Endothelial cell of umbilical vein (primary cell): ENCODE results near the gene EMP3. TPM values are rescaled to one million over a fixed set of nuclear protein-coding genes. Genes with fewer than 3 reads are reported as not detected.

Source experiments
- BruUV-seq: library from RNA; stranded (reverse); fragments of 400-500 nt; replicated peaks from 2 replicates; lab custom pipeline; 2021; lab: Mats Ljungman, UMichigan
- CTCF ChIA-PET: fragments of 300-600, 350-600 bp; sonication (Branson Sonifier 250); formaldehyde crosslinking; loops from one replicate; lab custom pipeline; 2021; ENCODE audit warnings: antibody characterized with exemption, inconsistent platforms; lab: Charles Lee
- POLR2A ChIA-PET: fragments of 300-600, 350-600 bp; sonication (Branson Sonifier 250); formaldehyde crosslinking; loops from one replicate; lab custom pipeline; 2021; ENCODE audit warnings: antibody characterized with exemption, inconsistent platforms; lab: Charles Lee
- DNase-seq: peaks from one replicate; pipeline ENCODE4 v3.0.0-alpha.2; 2011; ENCODE audit warnings: low read depth, low spot score
- FAIRE-seq: peaks from 2 replicates; lab custom pipeline; 2011; peaks lifted over from hg19 to GRCh38; lab: Jason Lieb, UNC
- H2AFZ ChIP-seq: 2 replicates; pipeline ENCODE4 v1.6.0; 2012; ENCODE audit warnings: low read depth, low read length, control low read depth, inconsistent platforms
- H3K27ac ChIP-seq: 2 replicates; pipeline ENCODE4 v1.5.1; 2011; ENCODE audit warnings: low read depth, mild to moderate bottlenecking, control low read depth, low read length, moderate library complexity; ENCODE audit not compliant: insufficient read depth
- H3K27me3 ChIP-seq, 2 experiments: 2 replicates each; pipeline versions ENCODE4 v1.6.0 to v1.6.1; 2011; ENCODE audit warnings: low read length in 2 of 2, mixed read lengths in 1 of 2; ENCODE audit not compliant: control insufficient read depth in 2 of 2, insufficient read depth in 2 of 2
- H3K36me3 ChIP-seq, 2 experiments: 2 replicates in 1 of 2; 3 replicates in 1 of 2; pipeline ENCODE4 v1.5.1; 2011; ENCODE audit warnings: low read length in 2 of 2, mild to moderate bottlenecking in 1 of 2, moderate library complexity in 1 of 2; ENCODE audit not compliant: control insufficient read depth in 2 of 2, insufficient read depth in 2 of 2; ENCODE audit errors: extremely low read depth in 1 of 2
- H3K4me1 ChIP-seq: 3 replicates; pipeline ENCODE4 v1.5.1; 2011; ENCODE audit warnings: mild to moderate bottlenecking, low read length; ENCODE audit not compliant: control insufficient read depth, insufficient read depth; ENCODE audit errors: extremely low read depth
- H3K4me2 ChIP-seq: 2 replicates; pipeline ENCODE4 v1.6.1; 2011; ENCODE audit warnings: low read length, control low read depth, mixed read lengths; ENCODE audit not compliant: insufficient read depth
- H3K4me3 ChIP-seq, 3 experiments: fragments of 200-600 bp in 1 of 3; sonication (generic), shearing (Covaris generic) in 1 of 3; replicated peaks in 1 of 3; 2 replicates each; pipeline ENCODE4 v1.5.1; 2011 to 2016; ENCODE audit warnings: control low read depth in 3 of 3, low read length in 3 of 3, mild to moderate bottlenecking in 2 of 3, inconsistent platforms in 1 of 3, low read depth in 1 of 3, moderate library complexity in 1 of 3; ENCODE audit not compliant: insufficient read depth in 1 of 3
- H3K79me2 ChIP-seq: 2 replicates; pipeline ENCODE4 v1.6.0; 2012; ENCODE audit warnings: low read length, inconsistent platforms; ENCODE audit not compliant: control insufficient read depth, insufficient read depth
- H3K9ac ChIP-seq: replicated peaks from 2 replicates; pipeline ENCODE3; 2011; ENCODE audit warnings: low read length, control low read depth; ENCODE audit not compliant: insufficient read depth; ENCODE audit errors: extremely low read depth
- H3K9me1 ChIP-seq: replicated peaks from 3 replicates; pipeline ENCODE4 v1.6.0; 2011; ENCODE audit warnings: mild to moderate bottlenecking, low read length; ENCODE audit not compliant: control insufficient read depth, insufficient read depth; ENCODE audit errors: extremely low read depth
- H3K9me3 ChIP-seq: replicated peaks from 2 replicates; pipeline ENCODE4 v1.5.1; 2012; ENCODE audit warnings: low read length, inconsistent platforms; ENCODE audit not compliant: control insufficient read depth, insufficient read depth
- H4K20me1 ChIP-seq: replicated peaks from 2 replicates; pipeline ENCODE3; 2011; ENCODE audit warnings: mild to moderate bottlenecking, low read length; ENCODE audit not compliant: control insufficient read depth, insufficient read depth; ENCODE audit errors: extremely low read depth
- EZH2 ChIP-seq: IDR thresholded peaks from 2 replicates; pipeline ENCODE4 v1.6.1; 2012; ENCODE audit warnings: borderline replicate concordance, low read depth, mild to moderate bottlenecking, moderate library complexity, low read length, inconsistent platforms; ENCODE audit not compliant: severe bottlenecking
- FOS ChIP-seq: IDR thresholded peaks from 2 replicates; pipeline ENCODE4 v1.6.1; 2011; ENCODE audit warnings: mild to moderate bottlenecking, low read length, moderate library complexity, borderline replicate concordance; ENCODE audit not compliant: insufficient read depth
- GATA2 ChIP-seq: IDR thresholded peaks from 2 replicates; pipeline ENCODE4 v1.7.0; 2011; ENCODE audit warnings: low read depth, mild to moderate bottlenecking, moderate library complexity, mixed read lengths, low read length; ENCODE audit not compliant: insufficient read length, insufficient read depth
- JUN ChIP-seq: IDR thresholded peaks from 2 replicates; pipeline ENCODE4 v1.6.1; 2011; ENCODE audit warnings: borderline replicate concordance, low read depth; ENCODE audit not compliant: insufficient read length, insufficient read depth
- MYC ChIP-seq: IDR thresholded peaks from one replicate; pipeline ENCODE4 v1.6.1; 2011; ENCODE audit warnings: mild to moderate bottlenecking, low read depth, low read length
- POLR2A ChIP-seq: IDR thresholded peaks from 2 replicates; pipeline ENCODE4 v1.6.1; 2012; ENCODE audit warnings: low read depth, mild to moderate bottlenecking, control low read depth, low read length
- POLR2AphosphoS5 ChIP-seq: IDR thresholded peaks from 2 replicates; pipeline ENCODE4 v1.6.1; 2012; ENCODE audit warnings: low read depth, mild to moderate bottlenecking, control low read depth, low read length, moderate library complexity; ENCODE audit not compliant: insufficient read depth
- dilution Hi-C: fragments of 300-500 bp; cut with MboI; formaldehyde crosslinking; loops from one replicate; pipeline ENCODE4 v1.15.0; 2019; ENCODE audit warnings: low sequenced_read_pairs; ENCODE audit not compliant: extremely low pct_ligation_motif_present
- intact Hi-C: fragments of 100-400 bp; cut with micrococcal nuclease; formaldehyde crosslinking; loops from one replicate; pipeline ENCODE4 v1.10.0; 2022
- polyA plus RNA-seq, 4 experiments: library from polyadenylated mRNA; depleted of rRNA in 3 of 4; stranded (reverse) in 3 of 4; unstranded in 1 of 4; fragments of >200 nt; gene quantifications; 2 replicates each; pipeline versions ENCODE4 v1.2.1 to v1.2.3, GENCODE V29; 2011 to 2012; ENCODE audit warnings: missing spikeins in 1 of 4
- total RNA-seq: library from RNA; stranded (reverse); gene quantifications from 2 replicates; pipeline ENCODE4 v1.2.3, GENCODE V29; 2021
- TF ChIP-seq, protein P1 (sequence below), 2 donors: IDR thresholded peaks; 1 replicate in 1 of 2; 2 replicates in 1 of 2; pipeline ENCODE4 v1.5.1; 2011; ENCODE audit warnings: low read length in 2 of 2, mild to moderate bottlenecking in 2 of 2, moderate library complexity in 2 of 2, control low read depth in 1 of 2, inconsistent platforms in 1 of 2, low read depth in 1 of 2; ENCODE audit not compliant: insufficient read depth in 1 of 2; ENCODE audit errors: extremely low read depth in 1 of 2
- TF ChIP-seq, protein P2 (sequence below): IDR thresholded peaks from 2 replicates; pipeline ENCODE4 v1.6.1; 2011; ENCODE audit not compliant: insufficient read depth, insufficient read length

Gene EMP3
- total and polyA plus RNA-seq, 2 donors (not counting 3 experiments of a cell fraction or from before 2014, with no cell fraction given), result 127 to 406 TPM

DNA sequence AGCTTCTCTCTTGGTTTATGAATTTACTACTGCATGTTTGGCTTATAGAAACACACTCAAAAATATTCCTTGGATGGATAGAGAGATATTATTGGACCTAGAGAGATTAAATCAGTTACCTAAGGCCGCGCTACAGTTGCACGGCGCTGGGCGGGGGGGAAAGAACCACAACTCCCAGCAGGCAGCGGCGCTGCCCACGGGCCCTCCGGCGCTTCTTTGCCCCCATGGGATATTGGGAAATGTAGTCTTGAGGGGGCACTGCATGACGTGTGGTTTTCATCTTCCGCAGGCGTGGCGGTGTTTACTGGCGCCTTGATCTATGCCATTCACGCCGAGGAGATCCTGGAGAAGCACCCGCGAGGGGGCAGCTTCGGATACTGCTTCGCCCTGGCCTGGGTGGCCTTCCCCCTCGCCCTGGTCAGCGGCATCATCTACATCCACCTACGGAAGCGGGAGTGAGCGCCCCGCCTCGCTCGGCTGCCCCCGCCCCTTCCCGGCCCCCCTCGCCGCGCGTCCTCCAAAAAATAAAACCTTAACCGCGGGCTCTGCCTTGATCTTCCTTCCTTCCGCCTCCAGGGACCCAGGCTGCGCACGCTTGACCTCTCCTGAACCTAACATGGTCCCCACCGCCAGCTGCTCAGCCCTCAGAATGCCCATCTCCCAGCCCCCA lies 4.8 kb downstream of the EMP3 start:
- Histone ChIP-seq H3K9ac (no peak overlapping the region), H3K4me1 (peaks cover 24% of the 10 kb centered on the region), H3K4me3 (no peak overlapping the region), H3K79me2 (peaks cover 13% of the 10 kb centered on the region), H3K27me3 (no peaks in the 10 kb centered on the region), H3K27ac (no peak overlapping the region), H3K4me2 (no peak overlapping the region), H3K9me1 (no peaks in the 10 kb centered on the region), H3K9me3 (no peaks in the 10 kb centered on the region), H3K36me3 (no peaks in the 10 kb centered on the region), H2AFZ (no peak overlapping the region), H4K20me1 (no peaks in the 10 kb centered on the region)
- TF ChIP-seq FOS (no peak), POLR2A (no peak), MYC (no peak)
- CTCF ChIA-PET, result interaction anchor here (2.1 to 10.0 kb wide), 3 partner anchors 10 to 16 kb away, joined by 6 to 486 read pairs (median 8); partner anchors contain the start of gene EMP3
- intact Hi-C loops, result no loop called here
- no TSS peak for BruUV-seq
- dilution Hi-C loops, result no loop called here
- POLR2A ChIA-PET, result no interaction called here
- DNase-seq (peak; percentile 15), FAIRE-seq (no peak)

DNA sequence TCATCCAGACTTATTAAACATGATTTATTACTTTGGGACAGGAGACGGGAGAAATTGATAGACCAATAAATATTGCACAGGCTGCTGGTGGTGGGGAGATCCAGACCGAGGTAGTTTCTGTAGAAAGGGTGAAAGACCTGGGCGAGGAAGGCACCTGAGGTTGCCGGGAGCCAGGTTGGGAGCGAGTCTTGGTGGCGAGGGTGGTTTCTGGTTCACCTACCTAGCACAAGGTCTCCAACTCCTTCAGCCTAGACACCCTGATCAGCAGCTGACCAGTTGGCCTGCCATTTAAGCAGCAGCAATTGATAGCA lies 7.0 kb downstream of the EMP3 start:
- Histone ChIP-seq H3K4me3 (no peak overlapping the region), H3K79me2 (peaks cover 5% of the 10 kb centered on the region), H2AFZ (peak overlapping the region; percentile 52), H3K9ac (no peak overlapping the region), H3K9me3 (no peaks in the 10 kb centered on the region), H3K27me3 (no peaks in the 10 kb centered on the region), H3K36me3 (no peaks in the 10 kb centered on the region), H3K27ac (no peak overlapping the region), H4K20me1 (no peaks in the 10 kb centered on the region), H3K9me1 (no peaks in the 10 kb centered on the region), H3K4me2 (peak overlapping the region; percentile 65), H3K4me1 (peaks cover 16% of the 10 kb centered on the region)
- TF ChIP-seq MYC (no peak), FOS (no peak), GATA2 (no peak), JUN (no peak), EZH2 (no peak), POLR2AphosphoS5 (no peak), POLR2A (no peak)
- TF ChIP-seq, protein P1, sequence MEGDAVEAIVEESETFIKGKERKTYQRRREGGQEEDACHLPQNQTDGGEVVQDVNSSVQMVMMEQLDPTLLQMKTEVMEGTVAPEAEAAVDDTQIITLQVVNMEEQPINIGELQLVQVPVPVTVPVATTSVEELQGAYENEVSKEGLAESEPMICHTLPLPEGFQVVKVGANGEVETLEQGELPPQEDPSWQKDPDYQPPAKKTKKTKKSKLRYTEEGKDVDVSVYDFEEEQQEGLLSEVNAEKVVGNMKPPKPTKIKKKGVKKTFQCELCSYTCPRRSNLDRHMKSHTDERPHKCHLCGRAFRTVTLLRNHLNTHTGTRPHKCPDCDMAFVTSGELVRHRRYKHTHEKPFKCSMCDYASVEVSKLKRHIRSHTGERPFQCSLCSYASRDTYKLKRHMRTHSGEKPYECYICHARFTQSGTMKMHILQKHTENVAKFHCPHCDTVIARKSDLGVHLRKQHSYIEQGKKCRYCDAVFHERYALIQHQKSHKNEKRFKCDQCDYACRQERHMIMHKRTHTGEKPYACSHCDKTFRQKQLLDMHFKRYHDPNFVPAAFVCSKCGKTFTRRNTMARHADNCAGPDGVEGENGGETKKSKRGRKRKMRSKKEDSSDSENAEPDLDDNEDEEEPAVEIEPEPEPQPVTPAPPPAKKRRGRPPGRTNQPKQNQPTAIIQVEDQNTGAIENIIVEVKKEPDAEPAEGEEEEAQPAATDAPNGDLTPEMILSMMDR (IDR thresholded peaks at IDR 0.05; ENCODE audit: extremely low read depth in 1 of 2, insufficient read depth in 1 of 2, low read depth in 1 of 2, low read length in 2 of 2), result no peak
- TF ChIP-seq, protein P2, sequence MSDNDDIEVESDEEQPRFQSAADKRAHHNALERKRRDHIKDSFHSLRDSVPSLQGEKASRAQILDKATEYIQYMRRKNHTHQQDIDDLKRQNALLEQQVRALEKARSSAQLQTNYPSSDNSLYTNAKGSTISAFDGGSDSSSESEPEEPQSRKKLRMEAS, result no peak
- ChIA-PET POLR2A (interaction anchor here (0.8 to 0.9 kb wide), 3 partner anchors 11 to 14 kb away, joined by 3 to 5 read pairs (median 3); a partner anchor contains a TSS), CTCF (interaction anchor here (0.7 to 10.0 kb wide), 5 partner anchors 13 to 66 kb away, joined by 3 to 486 read pairs (median 5); partner anchors contain the start of gene EMP3)
- intact Hi-C loops (no loop called here), dilution Hi-C loops (no loop called here)
- DNase-seq (no peak), FAIRE-seq (no peak)
- no TSS peak for BruUV-seq
